22Rv1 (cell line): ENCODE data around the gene MAST1.
"Not testable (repeated sequence)": the region's sequence is repeated elsewhere in the genome, so short reads cannot be mapped to it uniquely, and the experiment has no call there.

Experiments
- ZFX ChIP-seq: fragments of 450-650 bp; IDR thresholded peaks from 2 replicates; pipeline ENCODE4 v1.6.1; 2017; ENCODE audit warnings: antibody characterized with exemption, borderline replicate concordance
- TF ChIP-seq, protein P1 (sequence below): fragments of 450-650 bp; IDR thresholded peaks from 2 replicates; pipeline ENCODE4 v1.5.1; 2017; ENCODE audit warnings: mild to moderate bottlenecking

DNA sequence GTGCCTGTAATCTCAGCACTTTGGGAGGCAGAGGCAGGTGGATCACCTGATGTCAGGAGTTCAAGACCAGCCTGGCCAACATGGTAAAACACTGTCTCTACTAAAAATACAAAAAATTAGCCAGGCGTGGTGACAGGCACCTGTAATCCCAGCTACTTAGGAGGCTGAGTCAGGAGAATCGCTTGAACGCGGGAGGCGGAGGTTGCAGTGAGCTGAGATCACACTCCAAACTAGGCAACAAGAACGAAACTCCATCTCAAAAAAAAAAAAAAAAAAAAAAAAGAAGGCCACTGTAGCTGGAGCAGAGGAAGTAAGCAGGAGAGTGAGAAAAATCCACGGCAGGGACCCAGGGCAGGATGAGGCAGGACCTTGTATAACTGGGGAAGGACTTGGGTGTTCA is 8.3 kb downstream of the MAST1 start:
- TF ChIP-seq, protein P1, sequence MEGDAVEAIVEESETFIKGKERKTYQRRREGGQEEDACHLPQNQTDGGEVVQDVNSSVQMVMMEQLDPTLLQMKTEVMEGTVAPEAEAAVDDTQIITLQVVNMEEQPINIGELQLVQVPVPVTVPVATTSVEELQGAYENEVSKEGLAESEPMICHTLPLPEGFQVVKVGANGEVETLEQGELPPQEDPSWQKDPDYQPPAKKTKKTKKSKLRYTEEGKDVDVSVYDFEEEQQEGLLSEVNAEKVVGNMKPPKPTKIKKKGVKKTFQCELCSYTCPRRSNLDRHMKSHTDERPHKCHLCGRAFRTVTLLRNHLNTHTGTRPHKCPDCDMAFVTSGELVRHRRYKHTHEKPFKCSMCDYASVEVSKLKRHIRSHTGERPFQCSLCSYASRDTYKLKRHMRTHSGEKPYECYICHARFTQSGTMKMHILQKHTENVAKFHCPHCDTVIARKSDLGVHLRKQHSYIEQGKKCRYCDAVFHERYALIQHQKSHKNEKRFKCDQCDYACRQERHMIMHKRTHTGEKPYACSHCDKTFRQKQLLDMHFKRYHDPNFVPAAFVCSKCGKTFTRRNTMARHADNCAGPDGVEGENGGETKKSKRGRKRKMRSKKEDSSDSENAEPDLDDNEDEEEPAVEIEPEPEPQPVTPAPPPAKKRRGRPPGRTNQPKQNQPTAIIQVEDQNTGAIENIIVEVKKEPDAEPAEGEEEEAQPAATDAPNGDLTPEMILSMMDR, result not testable (repeated sequence)
- TF ChIP-seq ZFX, result not testable (repeated sequence)
